Liver (tissue), 9 donors: ENCODE results near the gene PDE4D. TPM values are rescaled to one million over a fixed set of nuclear protein-coding genes. Genes with fewer than 3 reads are reported as not detected.

Experiments
- DNase-seq: peaks from one replicate; pipeline ENCODE4 v3.0.0-alpha.2; 2017; ENCODE audit warnings: low spot score
- H3K27ac ChIP-seq, 2 donors: one replicate each; pipeline ENCODE4 v1.7.0; 2013; ENCODE audit warnings: inconsistent platforms in 2 of 2, low read length in 2 of 2, control low read depth in 1 of 2, low read depth in 1 of 2, mild to moderate bottlenecking in 1 of 2
- H3K27me3 ChIP-seq, 4 donors: one replicate each; pipeline versions ENCODE4 v1.6.1 to v1.7.0; 2013; ENCODE audit warnings: low read length in 3 of 4, inconsistent platforms in 1 of 4, mild to moderate bottlenecking in 1 of 4, moderate library complexity in 1 of 4; ENCODE audit not compliant: control insufficient read depth in 4 of 4, insufficient read depth in 4 of 4
- H3K36me3 ChIP-seq, 4 donors: one replicate each; pipeline versions ENCODE4 v1.6.1 to v1.7.0; 2013; ENCODE audit warnings: low read length in 3 of 4, mild to moderate bottlenecking in 3 of 4, low read depth in 1 of 4, moderate library complexity in 1 of 4; ENCODE audit not compliant: control insufficient read depth in 4 of 4, insufficient read depth in 3 of 4
- H3K4me1 ChIP-seq, 4 donors: one replicate each; pipeline versions ENCODE4 v1.6.1 to v1.7.0; 2013; ENCODE audit warnings: low read length in 3 of 4, mild to moderate bottlenecking in 3 of 4, moderate library complexity in 1 of 4; ENCODE audit not compliant: control insufficient read depth in 4 of 4, insufficient read depth in 4 of 4
- H3K4me3 ChIP-seq, 3 donors: one replicate each; pipeline versions ENCODE4 v1.6.1 to v1.7.0; 2013; ENCODE audit warnings: low read length in 3 of 3, control low read depth in 1 of 3, low read depth in 1 of 3, mild to moderate bottlenecking in 1 of 3
- H3K9ac ChIP-seq, 2 donors: one replicate each; pipeline ENCODE4 v1.7.0; 2013; ENCODE audit warnings: low read length in 2 of 2, mild to moderate bottlenecking in 2 of 2, moderate library complexity in 2 of 2, control low read depth in 1 of 2, low read depth in 1 of 2
- H3K9me3 ChIP-seq, 4 donors: one replicate each; pipeline versions ENCODE4 v1.6.1 to v1.7.0; 2013; ENCODE audit warnings: low read length in 3 of 4; ENCODE audit not compliant: control insufficient read depth in 4 of 4
- ATF3 ChIP-seq: IDR thresholded peaks from 2 replicates; pipeline ENCODE4 v1.6.1; 2016; ENCODE audit warnings: antibody characterized with exemption
- CTCF ChIP-seq: fragments of 150-350 bp; IDR thresholded peaks from 2 replicates; pipeline ENCODE4 v1.5.1; 2017; ENCODE audit warnings: improper control_type of control experiment, low read depth, low read length; ENCODE audit not compliant: missing input control
- EGR1 ChIP-seq, 2 donors: IDR thresholded peaks; 2 replicates each; pipeline ENCODE4 v1.6.1; 2016 to 2018; ENCODE audit warnings: antibody characterized with exemption in 2 of 2, low read depth in 2 of 2
- FOXA1 ChIP-seq: IDR thresholded peaks from 2 replicates; pipeline ENCODE4 v1.6.1; 2016; ENCODE audit warnings: antibody characterized with exemption
- FOXA2 ChIP-seq: IDR thresholded peaks from 2 replicates; pipeline ENCODE4 v1.6.1; 2016; ENCODE audit warnings: antibody characterized with exemption
- HNF4A ChIP-seq, 2 donors: conservative IDR thresholded peaks; 2 replicates each; pipeline ENCODE4 v1.6.1; 2016; ENCODE audit warnings: antibody characterized with exemption in 2 of 2, mild to moderate bottlenecking in 2 of 2
- HNF4G ChIP-seq: IDR thresholded peaks from 2 replicates; pipeline ENCODE4 v1.6.1; 2016; ENCODE audit warnings: antibody characterized with exemption
- JUND ChIP-seq, 2 donors: IDR thresholded peaks; 2 replicates each; pipeline ENCODE4 v1.6.1; 2016; ENCODE audit warnings: antibody characterized with exemption in 2 of 2
- MAX ChIP-seq: IDR thresholded peaks from 2 replicates; pipeline ENCODE4 v1.6.1; 2016; ENCODE audit warnings: antibody characterized with exemption
- NR2F2 ChIP-seq: IDR thresholded peaks from 2 replicates; pipeline ENCODE4 v1.6.1; 2016; ENCODE audit warnings: antibody characterized with exemption
- RAD21 ChIP-seq, 2 donors: IDR thresholded peaks; 2 replicates each; pipeline ENCODE4 v1.6.1; 2016; ENCODE audit warnings: antibody characterized with exemption in 2 of 2, mild to moderate bottlenecking in 2 of 2
- REST ChIP-seq: IDR thresholded peaks from 2 replicates; pipeline ENCODE4 v1.6.1; 2016; ENCODE audit warnings: antibody characterized with exemption, mild to moderate bottlenecking
- RXRA ChIP-seq, 2 donors: IDR thresholded peaks; 2 replicates each; pipeline ENCODE4 v1.6.1; 2017 to 2018; ENCODE audit warnings: antibody characterized with exemption in 2 of 2, mild to moderate bottlenecking in 1 of 2
- SP1 ChIP-seq: IDR thresholded peaks from 2 replicates; pipeline ENCODE4 v1.6.1; 2018; ENCODE audit warnings: antibody characterized with exemption, mild to moderate bottlenecking
- TAF1 ChIP-seq: conservative IDR thresholded peaks from 2 replicates; pipeline ENCODE4 v1.6.1; 2016; ENCODE audit warnings: antibody characterized with exemption, mild to moderate bottlenecking
- YY1 ChIP-seq: IDR thresholded peaks from 2 replicates; pipeline ENCODE4 v1.6.1; 2016; ENCODE audit warnings: antibody characterized with exemption, mild to moderate bottlenecking
- ZBTB33 ChIP-seq: IDR thresholded peaks from 2 replicates; pipeline ENCODE4 v1.6.1; 2016; ENCODE audit warnings: antibody characterized with exemption
- WGBS: extraction: QIAGEN DNeasy Blood & Tissue Kit; methylation state at CpG from one replicate; pipeline ENCODE4 v1.1.7; 2013; 5-methylcytosine and 5-hydroxymethylcytosine counted together
- polyA plus RNA-seq, 2 donors: library from polyadenylated mRNA; stranded (reverse) in 1 of 2; unstranded in 1 of 2; fragments of 200-250 nt in 1 of 2; fragments of >200 nt in 1 of 2; fragmentation: Nextera tagmentation in 1 of 2; extraction: Ambion mirVana in 1 of 2; gene quantifications; one replicate each; pipeline versions ENCODE4 v1.2.1 to v1.2.3, GENCODE V29; 2013 to 2015
- total RNA-seq, 2 donors: library from RNA; depleted of rRNA; stranded (reverse); fragments of >200 nt; gene quantifications; one replicate each; pipeline ENCODE4 v1.2.3, GENCODE V29; 2014
- donor health status: healthy.
- donor health status: healthy.
- donor health status: healthy.
- donor health status: healthy.
- donor health status: healthy.

Gene PDE4D
- total and polyA plus RNA-seq, 4 donors: 0.67 to 11.9 (median 6.5) TPM

GRCh38 chr5:59362438-59362837 is 531.1 kb downstream of the PDE4D start:
- H3K4me1 ChIP-seq: peaks cover 0 to 2% (median 0%) of the 10 kb centered on the region in 4 donors
- H3K9ac ChIP-seq: no peak overlapping the region
- H3K9me3 ChIP-seq: no peaks in the 10 kb centered on the region
- no peaks in the 10 kb centered on the region for H3K36me3 ChIP-seq
- no peak overlapping the region for H3K27ac ChIP-seq
- no peak for DNase-seq
- no peaks in the 10 kb centered on the region for H3K27me3 ChIP-seq
- no peak overlapping the region for H3K4me3 ChIP-seq
- 90% methylated on average over 2 of the region's 2 CpGs for WGBS
- TF ChIP-seq SP1: no peak
- no peak for TF ChIP-seq EGR1 (IDR thresholded peaks at IDR 0.05; ENCODE audit: low read depth in 2 of 2)
- TF ChIP-seq FOXA1: no peak
- TF ChIP-seq JUND (IDR thresholded peaks at IDR 0.05): no peak
- no peak for TF ChIP-seq REST
- no peak for TF ChIP-seq RXRA (IDR thresholded peaks at IDR 0.05)
- TF ChIP-seq YY1: no peak
- TF ChIP-seq HNF4A (conservative IDR thresholded peaks at IDR 0.05): no peak
- TF ChIP-seq NR2F2: no peak
- TF ChIP-seq TAF1: no peak
- TF ChIP-seq ATF3: no peak
- TF ChIP-seq RAD21 (IDR thresholded peaks at IDR 0.05): no peak
- TF ChIP-seq MAX: no peak
- TF ChIP-seq CTCF: no peak

- Histone ChIP-seq H3K9ac (no peak overlapping the region), H3K9me3 (no peaks in the 10 kb centered on the region), H3K4me3 (no peak overlapping the region), H3K27me3 (no peaks in the 10 kb centered on the region), H3K4me1 (peaks cover 0 to 2% (median 0%) of the 10 kb centered on the region in 4 donors), H3K27ac (no peak overlapping the region), H3K36me3 (no peaks in the 10 kb centered on the region)
- no peak for DNase-seq
- TF ChIP-seq ZBTB33: no peak
- no peak for TF ChIP-seq HNF4G
- TF ChIP-seq REST: no peak
- no peak for TF ChIP-seq NR2F2
- TF ChIP-seq JUND (IDR thresholded peaks at IDR 0.05): no peak
- no peak for TF ChIP-seq TAF1
- no peak for TF ChIP-seq MAX
- no peak for TF ChIP-seq SP1
- TF ChIP-seq CTCF: no peak
- TF ChIP-seq FOXA2: no peak
- no peak for TF ChIP-seq FOXA1
- TF ChIP-seq ATF3: no peak
- TF ChIP-seq YY1: no peak
- no peak for TF ChIP-seq RXRA (IDR thresholded peaks at IDR 0.05)
- TF ChIP-seq HNF4A (conservative IDR thresholded peaks at IDR 0.05): no peak
- WGBS: 83% methylated on average over 1 of the region's 1 CpG
Observed at GRCh38 chr5:59361454-59361853, 532.1 kb downstream of the PDE4D start.
